ENCODE results near the gene CPE.

GRCh38 chr4:165477799-165478198, 99.0 kb downstream of the CPE start:
- TF ChIP-seq CTCF (IDR thresholded peaks at IDR 0.05) (no peak), ZFX (IDR thresholded peaks at IDR 0.05; ENCODE audit: borderline replicate concordance) (no peak)

Data from 22Rv1 (cell line).